RWPE2 (cell line): ENCODE measurements around the gene TRIM56.

Experiments used
- ATAC-seq: fragments of 200-7000 bp; cut with Tn5 transposase; 3 replicates; pipeline ENCODE4 v1.9.1; 2021; ENCODE audit warnings: low read depth
- DNase-seq: peaks from one replicate; pipeline ENCODE4 v3.0.0-alpha.2; 2020; ENCODE audit warnings: low spot score
- H3K27ac ChIP-seq: fragments of 450-650 bp; 2 replicates; pipeline ENCODE4 v1.5.1; 2017; ENCODE audit warnings: mild to moderate bottlenecking; ENCODE audit not compliant: poor library complexity, severe bottlenecking
- H3K27me3 ChIP-seq: fragments of 250-450 bp; sonication (Bioruptor Pico); 2 replicates; pipeline ENCODE4 v1.5.1; 2021; ENCODE audit warnings: mild to moderate bottlenecking, moderate library complexity; ENCODE audit not compliant: insufficient read depth, poor library complexity, severe bottlenecking
- H3K36me3 ChIP-seq: fragments of 250-450 bp; sonication (Bioruptor Pico); 2 replicates; pipeline ENCODE4 v1.5.1; 2020; ENCODE audit warnings: low read depth, mild to moderate bottlenecking, moderate library complexity
- H3K4me1 ChIP-seq: fragments of 250-450 bp; sonication (Bioruptor Pico); 2 replicates; pipeline ENCODE4 v1.5.1; 2021; ENCODE audit warnings: mild to moderate bottlenecking, moderate library complexity; ENCODE audit not compliant: insufficient read depth, poor library complexity, severe bottlenecking
- H3K4me3 ChIP-seq: fragments of 250-450 bp; sonication (Bioruptor Pico); 2 replicates; pipeline ENCODE4 v1.5.1; 2021; ENCODE audit warnings: mild to moderate bottlenecking, moderate library complexity; ENCODE audit not compliant: severe bottlenecking
- H3K9me3 ChIP-seq: fragments of 250-450 bp; sonication (Bioruptor Pico); 2 replicates; pipeline ENCODE4 v1.5.1; 2021; ENCODE audit warnings: mild to moderate bottlenecking, moderate library complexity; ENCODE audit not compliant: severe bottlenecking
- TF ChIP-seq, protein P1 (sequence below): fragments of 450-650 bp; IDR thresholded peaks from one replicate; pipeline ENCODE4 v1.5.1; 2017; ENCODE audit warnings: mild to moderate bottlenecking, moderate library complexity; ENCODE audit not compliant: poor library complexity, severe bottlenecking

Gene TRIM56

GRCh38 chr7:101133621-101134398 is 48.5 kb downstream of the TRIM56 start:
- DNase-seq (no peak), ATAC-seq (no peak)
- peaks cover 24% of the 10 kb centered on the region for H3K4me1 ChIP-seq
- peaks cover 89% of the 10 kb centered on the region for H3K36me3 ChIP-seq
- peak overlapping the region; percentile 90 for H3K27ac ChIP-seq
- no peaks in the 10 kb centered on the region for H3K27me3 ChIP-seq
- TF ChIP-seq, protein P1, sequence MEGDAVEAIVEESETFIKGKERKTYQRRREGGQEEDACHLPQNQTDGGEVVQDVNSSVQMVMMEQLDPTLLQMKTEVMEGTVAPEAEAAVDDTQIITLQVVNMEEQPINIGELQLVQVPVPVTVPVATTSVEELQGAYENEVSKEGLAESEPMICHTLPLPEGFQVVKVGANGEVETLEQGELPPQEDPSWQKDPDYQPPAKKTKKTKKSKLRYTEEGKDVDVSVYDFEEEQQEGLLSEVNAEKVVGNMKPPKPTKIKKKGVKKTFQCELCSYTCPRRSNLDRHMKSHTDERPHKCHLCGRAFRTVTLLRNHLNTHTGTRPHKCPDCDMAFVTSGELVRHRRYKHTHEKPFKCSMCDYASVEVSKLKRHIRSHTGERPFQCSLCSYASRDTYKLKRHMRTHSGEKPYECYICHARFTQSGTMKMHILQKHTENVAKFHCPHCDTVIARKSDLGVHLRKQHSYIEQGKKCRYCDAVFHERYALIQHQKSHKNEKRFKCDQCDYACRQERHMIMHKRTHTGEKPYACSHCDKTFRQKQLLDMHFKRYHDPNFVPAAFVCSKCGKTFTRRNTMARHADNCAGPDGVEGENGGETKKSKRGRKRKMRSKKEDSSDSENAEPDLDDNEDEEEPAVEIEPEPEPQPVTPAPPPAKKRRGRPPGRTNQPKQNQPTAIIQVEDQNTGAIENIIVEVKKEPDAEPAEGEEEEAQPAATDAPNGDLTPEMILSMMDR, result no peak
- H3K9me3 ChIP-seq, result no peaks in the 10 kb centered on the region
- H3K4me3 ChIP-seq, result no peak overlapping the region

- H3K27ac ChIP-seq, result peak overlapping the region; percentile 90
- peaks cover 26% of the 10 kb centered on the region for H3K4me1 ChIP-seq
- DNase-seq (no peak), ATAC-seq (no peak)
- peaks cover 82% of the 10 kb centered on the region for H3K36me3 ChIP-seq
- TF ChIP-seq, protein P1, result no peak
- H3K27me3 ChIP-seq, result no peaks in the 10 kb centered on the region
- H3K4me3 ChIP-seq, result no peak overlapping the region
- H3K9me3 ChIP-seq, result no peaks in the 10 kb centered on the region
Measured at GRCh38 chr7:101134399-101134980, 49.2 kb downstream of the TRIM56 start.

DNA sequence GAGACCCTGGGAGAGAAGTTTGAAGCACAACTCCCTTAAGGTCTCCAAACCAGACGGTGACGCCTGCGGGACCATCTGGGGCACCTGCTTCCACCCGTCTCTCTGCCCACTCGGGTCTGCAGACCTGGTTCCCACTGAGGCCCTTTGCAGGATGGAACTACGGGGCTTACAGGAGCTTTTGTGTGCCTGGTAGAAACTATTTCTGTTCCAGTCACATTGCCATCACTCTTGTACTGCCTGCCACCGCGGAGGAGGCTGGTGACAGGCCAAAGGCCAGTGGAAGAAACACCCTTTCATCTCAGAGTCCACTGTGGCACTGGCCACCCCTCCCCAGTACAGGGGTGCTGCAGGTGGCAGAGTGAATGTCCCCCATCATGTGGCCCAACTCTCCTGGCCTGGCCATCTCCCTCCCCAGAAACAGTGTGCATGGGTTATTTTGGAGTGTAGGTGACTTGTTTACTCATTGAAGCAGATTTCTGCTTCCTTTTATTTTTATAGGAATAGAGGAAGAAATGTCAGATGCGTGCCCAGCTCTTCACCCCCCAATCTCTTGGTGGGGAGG is 52.5 kb downstream of the TRIM56 start:
- Histone ChIP-seq H3K9me3 (no peaks in the 10 kb centered on the region), H3K27me3 (no peaks in the 10 kb centered on the region), H3K4me3 (no peak overlapping the region), H3K27ac (peak overlapping the region; percentile 90), H3K4me1 (peaks cover 34% of the 10 kb centered on the region), H3K36me3 (peaks cover 55% of the 10 kb centered on the region)
- TF ChIP-seq, protein P1, result no peak
- DNase-seq (no peak), ATAC-seq (no peak)

DNA sequence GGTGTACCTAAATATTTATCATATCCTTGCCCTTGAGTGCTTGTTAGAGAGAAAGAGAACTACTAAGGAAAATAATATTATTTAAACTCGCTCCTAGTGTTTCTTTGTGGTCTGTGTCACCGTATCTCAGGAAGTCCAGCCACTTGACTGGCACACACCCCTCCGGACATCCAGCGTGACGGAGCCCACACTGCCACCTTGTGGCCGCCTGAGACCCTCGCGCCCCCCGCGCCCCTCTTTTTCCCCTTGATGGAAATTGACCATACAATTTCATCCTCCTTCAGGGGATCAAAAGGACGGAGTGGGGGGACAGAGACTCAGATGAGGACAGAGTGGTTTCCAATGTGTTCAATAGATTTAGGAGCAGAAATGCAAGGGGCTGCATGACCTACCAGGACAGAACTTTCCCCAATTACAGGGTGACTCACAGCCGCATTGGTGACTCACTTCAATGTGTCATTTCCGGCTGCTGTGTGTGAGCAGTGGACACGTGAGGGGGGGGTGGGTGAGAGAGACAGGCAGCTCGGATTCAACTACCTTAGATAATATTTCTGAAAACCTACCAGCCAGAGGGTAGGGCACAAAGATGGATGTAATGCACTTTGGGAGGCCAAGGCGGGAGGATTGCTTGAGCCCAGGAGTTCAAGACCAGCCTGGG is 53.1 kb downstream of the TRIM56 start:
- TF ChIP-seq, protein P1, result peak; percentile 92
- H3K36me3 ChIP-seq, result peaks cover 49% of the 10 kb centered on the region
- DNase-seq (peak; percentile 93), ATAC-seq (peak; percentile 70)
- no peaks in the 10 kb centered on the region for H3K9me3 ChIP-seq
- no peaks in the 10 kb centered on the region for H3K27me3 ChIP-seq
- H3K4me1 ChIP-seq, result peaks cover 34% of the 10 kb centered on the region
- peak overlapping the region; percentile 90 for H3K27ac ChIP-seq
- H3K4me3 ChIP-seq, result no peak overlapping the region
